GM19035 (cell line): Measurements from ENCODE around the gene LIX1.
"Not testable (repeated sequence)": the region's sequence is repeated elsewhere in the genome, so short reads cannot be mapped to it uniquely, and the experiment has no call there.

Experiments used
- ATAC-seq: cut with Tn5 transposase; IDR thresholded peaks from one replicate; pipeline ENCODE4 v1.9.1; 2021; ENCODE audit not compliant: unreplicated experiment

LIX1 gene

GRCh38 chr5:97142521-97143254, at the start of gene LIX1:
Gene LIX1 (minus strand): TSS chr5:97142611. CDS start chr5:97142576, 35 bp downstream.
- ATAC-seq = peak; percentile 89

DNA sequence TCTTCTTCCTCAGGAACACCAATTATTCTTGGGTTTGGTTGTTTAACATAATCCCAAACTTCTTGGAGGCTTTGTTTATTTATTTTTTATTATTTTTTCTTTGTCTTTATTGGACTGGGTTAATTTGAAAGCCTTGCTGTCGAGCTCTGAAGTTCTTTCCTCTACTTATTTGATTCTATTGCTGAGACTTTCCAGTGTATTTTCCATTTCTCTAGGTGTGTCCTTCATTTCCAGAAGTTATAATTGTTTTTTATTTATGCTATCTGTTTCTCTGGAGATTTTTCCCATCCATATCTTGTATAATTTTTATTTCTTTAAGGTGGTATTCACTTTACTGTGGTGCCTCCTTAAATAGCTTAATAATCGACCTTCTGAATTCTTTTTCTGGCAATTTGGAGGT, 49.5 kb upstream of the LIX1 start:
- no peak for ATAC-seq

GRCh38 chr5:97189523-97189922, 47.1 kb upstream of the LIX1 start:
- ATAC-seq = not testable (repeated sequence)

DNA sequence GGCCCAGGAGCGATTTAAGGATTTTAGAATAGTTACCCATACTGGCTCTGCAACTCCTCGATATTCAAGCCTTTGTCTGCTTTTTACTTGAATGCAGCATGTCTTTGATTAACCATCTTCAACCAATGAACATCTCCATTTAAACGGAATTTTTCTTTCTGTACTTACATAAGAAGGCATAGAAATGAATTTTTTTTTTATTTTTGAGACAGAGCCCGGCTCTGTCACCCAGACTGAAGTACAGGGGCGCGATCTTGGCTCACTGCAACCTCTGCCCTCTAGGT, 41.5 kb upstream of the LIX1 start:
- no peak for ATAC-seq

DNA sequence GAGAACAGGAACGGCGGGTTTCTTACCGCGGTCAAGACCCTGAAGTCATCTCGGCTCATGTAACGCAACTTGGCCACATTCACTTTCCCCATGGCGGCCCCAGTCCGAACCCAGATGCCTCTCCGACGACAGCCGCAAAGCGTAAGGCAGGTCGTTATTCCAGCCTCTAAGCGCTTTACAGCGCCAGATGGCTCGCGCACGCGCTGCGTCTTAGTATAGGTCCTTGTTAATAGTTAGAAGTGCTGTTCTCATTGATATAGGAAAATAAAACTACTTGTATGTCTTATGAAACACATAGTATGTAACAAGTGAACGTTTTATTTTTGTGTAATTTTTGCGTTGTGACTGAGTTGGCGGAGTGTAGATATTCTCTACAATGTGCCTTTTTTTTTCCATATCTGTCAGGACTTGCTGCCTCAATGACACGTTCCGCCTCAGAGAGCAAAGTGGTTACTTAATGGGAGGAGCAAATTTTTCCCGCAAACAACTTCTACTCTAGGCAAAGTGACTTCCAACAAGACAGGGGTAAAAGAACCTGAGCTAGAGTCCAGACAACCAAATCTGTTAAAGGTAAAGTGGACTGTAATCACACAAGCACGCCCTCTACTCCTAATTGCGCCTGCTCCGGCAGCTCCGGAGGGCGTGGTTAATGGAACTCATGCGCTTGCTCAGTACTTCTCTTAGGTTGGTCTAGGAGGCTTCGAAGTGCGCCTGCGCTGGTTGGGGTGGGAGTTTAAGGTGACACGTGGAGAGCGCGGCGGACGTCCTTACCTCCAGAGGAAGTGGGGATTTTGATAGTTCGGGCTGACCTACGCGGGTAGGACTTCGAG, 40.9 kb upstream of the LIX1 start, which contains the start of gene RIOK2:
TSS of gene RIOK2 (minus strand) at position 148 of the 830 bp plus-strand sequence. CDS start at position 92, 56 bp downstream.
- ATAC-seq = peak; percentile 90

- ATAC-seq = no peak
Measured at GRCh38 chr5:97182571-97183099, 40.2 kb upstream of the LIX1 start.

DNA sequence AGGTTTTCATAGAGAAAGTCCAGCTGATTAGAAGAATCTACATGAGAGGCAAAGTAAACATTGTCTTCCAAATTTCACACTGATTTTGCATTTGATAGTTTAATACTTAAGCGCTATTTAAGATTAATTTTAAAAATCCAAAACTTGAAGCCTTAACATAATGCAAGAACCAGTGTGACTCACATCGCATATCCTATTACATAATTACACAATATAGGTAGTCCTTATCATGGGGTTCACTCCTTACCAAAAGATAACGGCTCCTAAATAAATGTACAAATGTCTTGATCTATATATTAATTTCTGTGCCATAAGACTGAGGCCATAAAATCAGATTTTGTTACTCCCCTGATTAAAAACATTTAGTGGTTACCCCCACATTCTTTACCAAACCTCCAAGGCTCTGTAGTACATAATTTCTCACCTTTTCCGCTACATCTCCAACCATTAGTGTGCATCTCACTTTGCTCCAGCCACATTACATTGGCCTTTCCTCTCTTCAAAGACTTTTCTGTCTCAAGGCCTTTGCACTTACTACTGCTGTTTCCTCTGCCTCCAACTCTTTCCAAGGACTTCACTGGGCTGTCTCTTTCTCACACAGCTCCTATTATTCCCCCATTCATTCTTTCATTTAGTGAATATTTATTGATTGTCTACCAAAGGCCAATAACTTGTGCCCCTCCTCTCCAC, 39.6 kb upstream of the LIX1 start:
- ATAC-seq = no peak

DNA sequence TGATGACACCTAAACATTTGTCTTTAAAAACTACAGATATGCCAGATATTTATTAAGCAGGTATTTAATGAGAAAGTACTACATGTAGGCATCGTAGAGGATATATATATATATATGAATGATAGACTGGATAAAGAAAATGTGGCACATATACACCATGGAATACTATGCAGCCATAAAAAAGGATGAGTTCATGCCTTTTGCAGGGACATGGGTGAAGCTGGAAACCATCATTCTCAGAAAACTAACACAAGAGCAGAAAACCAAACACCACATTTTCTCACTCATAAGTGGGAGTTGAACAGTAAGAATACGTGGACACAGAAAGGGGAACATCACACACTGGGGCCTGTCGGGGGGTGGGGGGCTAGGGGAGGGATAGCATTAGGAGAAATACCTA, 37.0 kb upstream of the LIX1 start:
- ATAC-seq = not testable (repeated sequence)

- no peak for ATAC-seq
Measured at GRCh38 chr5:97172227-97172626, 29.8 kb upstream of the LIX1 start.

- no peak for ATAC-seq
Measured at GRCh38 chr5:97171703-97172102, 29.3 kb upstream of the LIX1 start.

DNA sequence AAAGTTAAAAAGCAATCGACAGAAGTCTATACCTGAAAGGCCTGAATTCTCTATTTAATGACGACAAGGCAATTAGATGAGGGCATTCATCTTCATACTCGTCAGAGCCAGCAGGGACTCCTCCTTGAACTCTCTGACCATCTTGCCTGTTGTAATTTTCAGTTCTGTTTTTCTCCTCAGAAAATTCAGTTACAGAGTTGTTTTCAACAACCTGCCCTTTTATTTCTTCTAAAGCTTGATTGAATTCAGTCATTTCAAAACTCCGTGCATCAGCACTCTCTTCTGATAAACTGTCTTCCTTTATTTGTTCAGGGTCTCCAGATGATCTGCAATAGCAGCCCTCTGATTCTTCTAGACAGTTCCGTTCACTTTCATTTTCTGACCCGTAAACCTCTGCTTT, 25.0 kb upstream of the LIX1 start:
- ATAC-seq = peak; percentile 70

DNA sequence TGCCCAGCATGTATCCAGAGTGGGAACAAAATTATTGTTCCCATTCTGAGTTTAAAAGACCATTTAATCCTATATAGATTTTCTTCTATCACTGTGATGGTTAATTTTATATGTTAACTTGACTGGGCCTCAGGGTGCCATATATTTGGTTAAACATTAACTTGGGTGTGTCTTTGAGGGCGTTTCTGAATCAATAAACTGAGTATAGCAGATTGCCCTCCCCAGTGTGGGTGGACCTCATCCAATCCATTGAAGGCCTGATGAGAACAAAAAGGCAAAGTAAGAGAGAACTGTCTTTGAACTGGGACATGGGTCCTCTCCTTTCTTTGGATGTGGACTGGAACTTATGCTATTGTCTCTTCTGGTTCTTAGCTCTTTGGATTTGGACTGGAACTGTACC, 23.3 kb upstream of the LIX1 start:
- ATAC-seq = no peak

- no peak for ATAC-seq
Measured at GRCh38 chr5:97164846-97165245, 22.4 kb upstream of the LIX1 start.

DNA sequence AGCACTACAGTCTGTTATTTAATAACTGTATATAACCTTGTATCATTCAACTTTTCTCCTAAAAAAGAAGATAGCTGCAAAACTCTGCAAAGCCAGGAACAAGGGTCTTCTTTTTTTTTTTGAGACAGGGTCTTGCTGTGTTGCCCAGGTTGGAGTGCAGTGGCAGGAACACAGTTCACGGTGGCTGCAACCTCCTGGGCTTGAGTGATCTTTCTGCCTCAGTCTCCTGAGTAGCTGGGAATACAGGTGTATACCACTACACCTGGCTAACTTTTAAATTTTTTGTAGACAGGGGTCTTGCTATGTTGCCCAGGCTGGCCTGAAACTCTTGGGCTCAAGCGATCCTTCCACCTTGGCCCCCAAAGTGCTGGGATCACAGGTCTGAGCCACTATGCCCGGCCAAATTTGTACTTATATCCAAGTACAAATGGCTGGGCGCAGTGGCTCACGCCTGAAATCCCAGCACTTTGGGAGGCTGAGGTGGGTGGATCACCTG, 21.4 kb upstream of the LIX1 start:
- no peak for ATAC-seq

GRCh38 chr5:97163360-97163764, 21.0 kb upstream of the LIX1 start:
- ATAC-seq = no peak

GRCh38 chr5:97162045-97162444, 19.6 kb upstream of the LIX1 start:
- no peak for ATAC-seq

DNA sequence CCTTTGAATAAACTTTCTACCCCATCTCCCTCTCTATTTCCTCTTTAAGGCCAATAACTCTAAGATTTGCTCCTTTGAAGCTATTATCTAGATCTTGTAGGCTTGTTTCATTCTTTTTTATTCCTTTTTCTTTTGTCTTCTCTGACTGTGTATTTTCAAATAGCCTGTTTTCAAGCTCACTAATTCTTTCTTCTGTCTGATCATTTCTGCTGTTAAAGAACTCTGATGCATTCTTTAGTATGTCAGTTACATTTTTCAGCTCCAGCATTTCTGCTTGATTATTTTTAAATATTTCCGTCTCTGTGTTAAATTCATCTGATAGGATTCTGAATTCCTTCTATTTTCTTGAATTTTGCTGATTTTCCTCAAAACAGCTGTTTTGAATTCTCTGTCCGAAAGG, 15.3 kb upstream of the LIX1 start:
- no peak for ATAC-seq

- ATAC-seq = no peak
Measured at GRCh38 chr5:97151370-97151769, 9.0 kb upstream of the LIX1 start.

- ATAC-seq = no peak
Measured at GRCh38 chr5:97150401-97150800, 8.0 kb upstream of the LIX1 start.

DNA sequence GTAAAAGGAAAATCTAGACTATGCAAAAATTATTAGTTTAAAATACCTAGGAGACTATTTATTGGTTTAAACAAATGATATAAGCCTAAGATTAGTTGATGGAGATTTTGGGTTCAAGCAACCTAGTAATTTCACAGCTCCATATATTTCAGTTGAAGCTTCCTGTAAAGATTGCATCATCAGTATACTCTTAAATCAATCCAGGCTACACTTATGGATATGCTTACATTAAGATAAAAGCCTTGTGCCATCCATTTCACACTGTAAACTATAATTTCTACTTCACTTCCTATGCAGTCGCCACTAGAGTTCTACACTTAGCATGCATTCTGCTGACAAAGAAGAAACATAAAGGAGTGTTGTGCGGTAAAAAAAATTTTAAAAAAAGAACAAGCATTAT, 7.3 kb upstream of the LIX1 start:
- ATAC-seq = no peak

DNA sequence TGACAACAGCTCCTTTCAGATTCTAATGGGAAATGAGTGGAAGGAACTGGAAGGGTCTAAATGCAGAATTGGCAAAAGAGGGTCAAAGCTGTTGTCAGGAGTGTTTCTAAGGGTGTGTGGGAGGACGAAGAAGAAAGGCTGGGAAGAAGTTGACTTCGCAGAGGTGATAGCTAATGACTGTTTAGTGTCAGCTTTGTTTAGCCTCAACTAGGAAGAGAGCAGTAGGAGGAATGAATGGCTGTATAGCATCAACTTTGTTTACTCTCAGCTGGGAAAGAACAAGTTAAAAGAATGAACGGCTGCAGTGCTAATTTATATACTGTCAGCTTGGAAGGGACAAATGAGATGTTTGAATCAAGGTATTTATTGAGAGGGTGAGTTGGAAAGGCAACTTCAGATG, 5.9 kb upstream of the LIX1 start:
- ATAC-seq = no peak
